Stimulated activated CD4-positive, alpha-beta T cell treated with anti-CD3 and anti-CD28 coated beads, Interleukin-15, amount 100 ng/mL, for 24 hours (primary cell): Measurements from ENCODE around the gene SGCE.
"Not testable (repeated sequence)": the region's sequence is repeated elsewhere in the genome, so short reads cannot be mapped to it uniquely, and the experiment has no call there.

Experiments
- DNase-seq: peaks from one replicate; pipeline ENCODE4 v3.0.0-alpha.2; 2020

The SGCE gene

GRCh38 chr7:94655848-94656657, at the start of gene SGCE:
Gene SGCE, minus strand, starts transcription at chr7:94656133. Its CDS starts 35 bp downstream, at chr7:94656098.
- peak; percentile 64 for DNase-seq

GRCh38 chr7:94705155-94706021, 49.5 kb upstream of the SGCE start:
- not testable (repeated sequence) for DNase-seq

- no peak for DNase-seq
These were observed 45.6 kb upstream of the SGCE start for GRCh38 chr7:94701555-94701973.

GRCh38 chr7:94700926-94701554, 45.1 kb upstream of the SGCE start:
- no peak for DNase-seq

DNA sequence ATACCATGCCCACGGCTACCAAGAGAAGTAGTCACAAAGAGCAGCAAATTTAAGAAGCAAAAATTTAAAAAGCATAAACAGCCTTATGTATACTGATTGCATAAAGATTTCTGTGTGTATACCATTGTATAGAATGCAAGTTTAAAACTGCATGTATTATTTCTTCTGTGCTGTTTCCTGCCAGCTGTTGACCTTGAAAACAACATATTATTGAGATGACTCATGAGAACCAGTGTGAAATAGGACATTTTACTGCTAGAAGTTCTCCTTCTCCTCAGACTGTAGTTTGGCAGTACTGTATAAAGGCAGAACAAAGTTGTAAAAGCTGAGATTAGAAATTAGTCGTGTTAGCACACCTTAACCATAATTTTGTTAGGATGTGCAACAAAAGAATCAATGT, 42.3 kb upstream of the SGCE start:
- no peak for DNase-seq

- no peak for DNase-seq
These were observed 41.4 kb upstream of the SGCE start for GRCh38 chr7:94697035-94697974.

- DNase-seq: no peak
These were observed 31.9 kb upstream of the SGCE start for GRCh38 chr7:94687810-94688209.

DNA sequence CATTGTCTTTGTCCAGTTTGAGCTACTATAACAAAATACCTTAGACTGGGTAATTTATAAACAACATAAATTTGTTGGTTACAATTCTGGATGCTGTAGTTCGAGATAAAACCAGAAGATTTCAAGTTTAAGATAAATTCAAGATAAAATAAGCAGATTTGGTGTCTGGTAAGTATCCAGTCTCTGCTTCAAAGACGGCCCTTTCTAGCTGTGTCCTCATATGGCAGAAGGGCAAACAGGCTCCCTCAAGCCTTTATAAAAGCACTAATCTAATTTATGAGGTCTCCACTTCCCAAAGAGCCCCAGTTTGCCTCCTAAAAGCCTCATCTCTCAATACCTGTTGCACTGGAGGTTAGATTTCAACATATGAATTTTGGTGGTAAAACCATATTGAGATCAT, 31.1 kb upstream of the SGCE start:
- no peak for DNase-seq

DNA sequence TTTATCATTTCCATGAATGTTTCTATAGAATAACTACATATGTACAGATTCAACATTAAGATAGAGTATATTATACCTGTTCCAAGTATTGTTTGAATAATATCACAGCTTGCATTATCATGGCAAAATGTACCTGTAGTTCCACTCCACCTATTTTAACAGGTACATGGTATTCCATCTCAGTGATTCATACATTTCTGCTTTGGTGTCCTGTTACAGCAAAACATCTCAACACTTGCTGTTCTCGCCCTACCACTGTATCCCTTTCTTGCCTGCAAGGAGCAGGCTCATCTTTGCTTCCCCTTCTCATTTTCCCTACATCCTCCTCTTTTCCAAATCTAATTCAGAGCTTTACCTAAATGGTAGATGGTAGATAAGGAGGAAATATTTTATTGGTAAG, 27.1 kb upstream of the SGCE start:
- DNase-seq: no peak

DNA sequence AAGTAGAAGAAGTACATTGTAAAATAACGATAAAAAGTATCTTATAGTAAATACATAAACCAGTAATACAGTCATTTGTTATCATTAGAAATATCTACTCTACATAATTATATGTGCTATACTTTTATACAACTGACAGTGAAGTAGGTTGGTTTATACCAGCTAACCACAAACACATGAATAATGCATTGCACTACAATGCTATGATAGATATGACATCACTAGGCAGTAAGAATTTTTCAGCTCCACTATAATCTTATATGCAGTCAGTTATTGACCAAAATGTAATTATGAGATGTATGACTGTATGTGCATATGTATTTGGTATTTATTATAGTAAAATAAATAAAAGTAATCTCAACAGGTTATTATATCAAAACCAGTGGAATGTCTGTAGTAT, 23.4 kb upstream of the SGCE start:
- no peak for DNase-seq

- no peak for DNase-seq
These were observed 20.5 kb upstream of the SGCE start for GRCh38 chr7:94676431-94676830.

DNA sequence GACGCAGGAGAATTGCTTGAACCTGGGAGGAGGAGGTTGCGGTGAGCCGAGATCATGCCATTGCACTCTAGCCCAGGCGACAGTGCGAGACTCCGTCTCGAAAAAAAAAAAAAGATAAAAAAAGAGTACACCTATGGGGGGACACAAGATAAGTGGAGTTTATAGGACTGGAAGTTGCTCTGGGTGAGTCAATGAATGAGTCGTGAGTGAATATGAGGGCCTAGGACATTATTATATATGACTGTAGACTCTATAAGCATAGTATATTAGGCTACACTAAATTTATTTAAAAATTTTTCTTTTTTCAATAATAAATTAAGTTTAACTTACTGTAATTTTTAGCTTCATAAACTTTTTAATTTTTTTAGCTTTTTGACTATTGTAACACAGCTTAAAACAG, 19.4 kb upstream of the SGCE start:
- DNase-seq: no peak

- no peak for DNase-seq
These were observed 15.7 kb upstream of the SGCE start for GRCh38 chr7:94671444-94672235.

GRCh38 chr7:94669773-94670495, 14.0 kb upstream of the SGCE start:
- DNase-seq: no peak

DNA sequence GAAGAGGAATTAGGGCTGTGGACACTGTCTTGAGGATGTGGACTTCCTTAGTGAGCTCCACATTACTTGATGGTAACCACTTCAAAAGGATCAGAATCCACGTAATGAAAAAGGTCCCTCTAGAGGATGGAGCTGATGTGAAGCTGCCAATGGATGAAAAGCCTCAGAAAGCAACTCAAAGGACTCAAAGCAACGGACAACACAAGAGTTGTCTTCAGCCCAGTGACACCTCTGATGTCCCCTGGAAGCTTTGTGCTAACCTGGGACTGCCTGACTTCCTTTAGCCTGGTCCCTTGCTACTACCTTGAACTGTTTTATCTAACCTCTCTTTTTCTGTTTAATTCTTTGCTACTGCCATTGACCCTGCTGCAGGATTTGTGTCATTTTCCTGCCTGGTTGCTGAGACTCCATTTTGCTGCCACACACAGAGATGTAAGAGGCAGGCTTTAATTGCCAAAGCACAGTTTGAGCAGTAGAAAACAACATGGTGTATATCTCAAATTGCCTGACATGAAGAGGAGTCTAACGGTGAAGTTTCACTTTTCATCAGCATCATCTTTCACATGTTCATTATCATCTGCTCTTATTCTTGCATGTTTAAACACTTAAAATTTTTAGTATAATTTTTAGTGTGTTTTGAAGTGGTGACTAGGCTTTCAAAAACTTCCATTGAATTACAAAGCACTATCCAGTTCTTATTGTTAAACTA, 11.1 kb upstream of the SGCE start:
- no peak for DNase-seq

DNA sequence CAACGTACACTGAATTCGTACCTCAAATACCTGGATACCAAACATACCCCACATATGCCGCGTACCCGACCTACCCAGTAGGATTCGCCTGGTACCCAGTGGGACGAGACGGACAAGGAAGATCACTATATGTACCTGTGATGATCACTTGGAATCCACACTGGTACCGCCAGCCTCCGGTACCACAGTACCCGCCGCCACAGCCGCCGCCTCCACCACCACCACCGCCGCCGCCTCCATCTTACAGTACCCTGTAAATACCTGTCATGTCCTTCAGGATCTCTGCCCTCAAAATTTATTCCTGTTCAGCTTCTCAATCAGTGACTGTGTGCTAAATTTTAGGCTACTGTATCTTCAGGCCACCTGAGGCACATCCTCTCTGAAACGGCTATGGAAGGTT, 9.5 kb upstream of the SGCE start:
- DNase-seq: no peak

DNA sequence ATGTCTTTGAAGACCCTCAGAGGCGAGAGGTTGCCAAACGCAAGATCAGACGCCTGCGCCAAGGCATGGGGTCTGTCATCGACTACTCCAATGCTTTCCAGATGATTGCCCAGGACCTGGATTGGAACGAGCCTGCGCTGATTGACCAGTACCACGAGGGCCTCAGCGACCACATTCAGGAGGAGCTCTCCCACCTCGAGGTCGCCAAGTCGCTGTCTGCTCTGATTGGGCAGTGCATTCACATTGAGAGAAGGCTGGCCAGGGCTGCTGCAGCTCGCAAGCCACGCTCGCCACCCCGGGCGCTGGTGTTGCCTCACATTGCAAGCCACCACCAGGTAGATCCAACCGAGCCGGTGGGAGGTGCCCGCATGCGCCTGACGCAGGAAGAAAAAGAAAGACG, 8.1 kb upstream of the SGCE start:
- DNase-seq: no peak

- no peak for DNase-seq
These were observed 6.6 kb upstream of the SGCE start for GRCh38 chr7:94662548-94662947.

DNA sequence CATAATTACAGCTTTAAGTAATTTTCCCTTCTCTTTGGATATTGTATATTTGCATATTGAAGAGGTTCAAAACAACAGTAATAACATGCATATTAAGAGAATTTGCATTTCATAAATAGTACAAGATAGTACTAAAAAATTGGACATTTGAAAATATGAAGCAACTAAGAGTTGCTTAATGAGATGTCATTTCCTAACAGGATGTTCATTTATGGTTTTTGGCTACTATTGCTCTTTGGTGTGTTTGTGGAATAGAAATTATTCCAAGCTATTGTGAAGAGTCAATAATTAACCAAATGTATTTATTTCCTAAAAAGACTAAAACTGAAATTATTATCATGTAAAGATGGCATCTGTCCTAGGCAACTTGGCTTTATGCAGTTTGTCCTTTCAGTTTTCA, 4.1 kb upstream of the SGCE start:
- no peak for DNase-seq

DNA sequence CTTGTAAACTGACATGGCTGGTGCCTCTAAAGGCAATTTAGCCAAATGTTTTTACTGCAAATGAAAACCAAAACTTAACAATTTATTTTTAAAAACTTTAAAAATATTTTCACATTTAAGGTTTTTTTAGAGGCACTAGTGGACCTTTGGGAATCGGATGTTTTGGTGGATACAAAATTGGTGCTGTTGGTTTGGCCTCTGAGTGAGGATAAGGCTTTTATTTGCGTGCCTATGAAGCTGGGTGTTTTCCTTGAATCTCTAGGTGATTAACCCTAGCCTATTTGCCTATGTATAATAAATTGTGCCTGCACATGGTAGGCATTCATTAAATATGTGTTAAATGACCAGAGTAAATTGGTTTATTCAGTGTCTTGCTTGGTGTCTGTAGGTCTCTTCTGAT, 2.9 kb upstream of the SGCE start:
- DNase-seq: no peak
